HG03196 (cell line): ENCODE results near the gene TBX1.

Experiments
- ATAC-seq: cut with Tn5 transposase; IDR thresholded peaks from one replicate; pipeline ENCODE4 v1.9.1; 2021; ENCODE audit not compliant: unreplicated experiment

TBX1 gene

DNA sequence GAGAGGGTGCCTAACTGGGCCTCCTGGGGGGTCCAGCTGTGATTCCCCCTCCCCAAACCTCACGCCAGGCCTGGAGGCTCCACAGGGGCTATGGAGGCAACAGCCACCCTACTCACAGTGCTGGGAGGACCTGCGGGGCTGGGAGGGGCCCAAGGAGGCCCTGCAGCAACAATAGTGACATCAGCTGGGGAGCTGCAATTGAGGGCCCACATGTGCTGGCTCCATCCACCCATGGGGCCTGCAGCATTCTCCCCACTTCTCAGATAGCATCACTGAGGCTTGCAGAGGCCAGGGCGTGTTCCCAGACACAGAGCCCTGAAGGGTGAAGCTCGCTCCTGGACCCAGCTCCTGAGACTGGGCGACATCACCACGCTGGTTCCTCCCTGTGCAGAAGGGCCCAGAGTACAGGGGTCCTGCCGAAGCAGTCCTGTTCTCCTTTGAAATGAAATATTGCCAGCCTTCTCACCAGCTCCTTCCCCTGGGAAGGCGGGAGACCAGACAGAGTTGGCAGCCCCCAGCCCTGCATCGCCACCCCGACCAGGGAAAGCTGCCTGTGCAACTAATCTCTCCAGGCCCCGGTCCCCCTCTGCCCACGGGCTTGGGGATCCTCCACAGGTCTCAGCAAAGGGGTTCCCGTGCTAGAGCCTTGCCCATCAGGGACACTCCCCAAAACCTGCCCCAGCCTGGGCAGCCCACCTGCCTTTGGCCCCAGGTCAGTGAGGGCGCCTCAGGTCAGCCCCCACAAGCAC lies 8.9 kb upstream of the TBX1 start:
- ATAC-seq = no peak

- no peak for ATAC-seq
Observed at GRCh38 chr22:19753090-19753842, 7.3 kb upstream of the TBX1 start.

DNA sequence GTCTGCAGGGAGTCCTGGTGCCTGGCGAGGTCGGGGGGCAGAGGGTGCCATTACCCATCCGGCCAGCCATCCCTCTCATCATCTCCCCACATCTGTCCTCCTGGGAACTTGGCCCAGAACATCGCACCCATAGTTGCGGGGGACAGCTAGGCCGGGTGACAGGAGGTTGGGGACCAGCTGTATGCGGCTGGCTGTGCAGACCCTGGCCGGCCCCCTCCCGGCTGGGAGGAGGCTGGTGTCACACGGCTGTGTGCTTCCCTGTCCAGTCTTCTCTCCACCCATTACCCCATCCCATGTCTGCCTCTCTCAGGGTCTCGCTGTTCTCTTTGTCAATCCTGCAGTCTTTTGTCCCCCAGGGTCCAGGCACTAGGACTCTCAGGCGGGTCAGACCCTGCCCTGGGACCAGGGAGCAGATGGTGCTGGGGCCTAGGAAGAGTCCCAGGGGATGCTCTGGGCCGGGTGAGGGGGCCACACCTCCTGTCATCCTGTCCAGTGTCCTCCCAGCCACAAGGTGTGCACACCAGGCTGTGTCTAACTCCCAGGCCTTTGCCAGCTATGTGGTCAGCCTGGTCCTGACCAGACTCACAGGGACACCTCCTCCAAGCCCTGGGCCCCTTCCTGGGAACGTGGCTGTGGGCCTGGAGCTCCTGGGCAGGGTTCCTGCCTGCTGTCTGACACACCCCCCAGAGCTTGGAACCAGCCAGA lies 6.4 kb upstream of the TBX1 start:
- no peak for ATAC-seq

DNA sequence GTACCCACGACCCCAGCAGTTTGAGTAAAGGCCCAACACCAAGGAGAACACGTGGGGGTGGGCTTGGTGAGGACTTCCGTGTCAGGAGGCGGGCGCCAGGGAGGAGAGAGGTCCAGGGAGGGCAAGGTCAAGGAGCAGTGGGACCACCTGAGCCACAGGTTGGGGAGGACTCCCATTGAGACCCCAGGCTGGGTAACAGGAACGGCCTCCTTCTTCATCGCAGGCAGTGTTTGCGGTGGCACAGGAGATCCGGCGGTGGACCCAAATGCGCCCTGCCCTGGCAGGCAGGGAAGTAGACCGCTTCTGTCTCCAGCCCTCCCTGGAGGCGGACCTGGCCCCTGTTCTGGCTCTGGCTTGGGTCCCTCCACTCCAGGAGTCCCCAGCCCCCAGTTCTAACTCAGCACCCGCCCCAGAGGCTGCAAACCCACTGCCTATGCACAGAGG lies 5.9 kb upstream of the TBX1 start:
- ATAC-seq = no peak

DNA sequence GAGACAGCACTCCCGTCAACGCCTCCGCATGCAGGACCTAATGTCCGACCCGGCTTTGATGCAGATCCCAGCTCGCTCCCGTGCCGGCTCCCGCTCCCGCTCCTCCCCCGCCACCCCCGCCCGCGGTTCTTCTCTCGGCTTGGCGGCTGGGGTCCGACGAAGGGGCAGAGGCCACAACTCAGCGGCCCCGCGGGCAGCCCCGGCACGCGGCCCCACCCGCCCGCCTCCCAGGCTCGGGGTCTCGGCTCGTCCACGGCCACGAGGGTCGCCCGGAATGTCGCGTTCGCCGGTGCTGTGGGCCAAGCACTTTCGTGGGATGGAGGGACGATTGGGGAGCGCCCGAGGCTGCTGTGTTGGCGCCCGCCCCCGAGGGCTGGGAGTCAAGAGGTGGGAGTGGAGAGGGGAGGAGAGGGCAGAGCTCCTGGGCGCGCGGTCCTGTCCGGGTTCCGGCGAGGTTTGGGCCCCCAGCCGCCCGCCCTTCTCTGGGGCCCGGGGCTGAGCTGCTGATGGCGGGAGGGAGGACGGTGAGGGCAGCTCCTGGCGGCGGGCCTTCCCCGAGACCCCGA lies 5.3 kb upstream of the TBX1 start:
- no peak for ATAC-seq

GRCh38 chr22:19755722-19756287 lies 4.8 kb upstream of the TBX1 start:
- ATAC-seq = no peak

GRCh38 chr22:19756288-19757128 lies 4.1 kb upstream of the TBX1 start:
- ATAC-seq = no peak

DNA sequence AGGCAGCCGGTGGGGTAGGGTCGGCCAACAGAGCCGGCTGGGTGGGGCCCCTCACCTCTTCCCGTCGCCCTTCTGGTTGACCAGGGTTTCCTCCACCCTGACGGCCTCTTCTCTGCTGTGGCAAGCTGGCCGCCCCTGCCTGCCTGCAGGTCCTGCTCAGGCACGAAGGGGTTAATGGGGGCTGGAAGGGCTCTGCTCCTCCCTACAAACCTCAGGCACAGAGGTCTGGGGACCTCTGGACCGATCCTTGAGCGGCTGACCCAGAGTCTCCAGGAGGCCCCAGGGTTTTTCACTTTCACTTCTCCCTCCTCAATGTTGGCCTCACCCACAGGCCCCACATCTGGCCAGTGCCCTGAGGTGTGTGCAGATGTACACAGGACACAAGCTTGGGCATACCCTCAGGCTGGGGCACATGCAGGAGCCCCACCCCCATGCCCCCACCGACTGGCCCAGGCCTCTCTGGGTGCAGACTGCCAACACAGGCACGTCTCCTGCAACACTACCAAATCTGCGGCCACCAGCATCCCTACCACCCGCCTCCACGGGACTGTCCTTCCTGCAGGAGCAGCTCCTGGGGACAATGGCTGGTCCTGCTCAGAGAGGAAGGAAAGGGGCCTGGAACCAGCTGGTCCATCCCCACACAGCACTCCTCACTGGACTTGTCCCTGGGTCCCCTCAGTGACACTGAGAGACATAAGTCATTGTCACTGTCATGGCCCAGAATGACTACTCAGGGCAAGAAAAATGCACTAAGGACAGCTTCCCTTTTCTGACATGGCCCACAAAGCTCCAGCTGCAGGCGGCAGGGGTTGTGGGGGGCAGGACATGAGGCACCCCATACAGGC lies 3.2 kb upstream of the TBX1 start:
- no peak for ATAC-seq

- no peak for ATAC-seq
Observed at GRCh38 chr22:19757985-19758895, 2.3 kb upstream of the TBX1 start.

DNA sequence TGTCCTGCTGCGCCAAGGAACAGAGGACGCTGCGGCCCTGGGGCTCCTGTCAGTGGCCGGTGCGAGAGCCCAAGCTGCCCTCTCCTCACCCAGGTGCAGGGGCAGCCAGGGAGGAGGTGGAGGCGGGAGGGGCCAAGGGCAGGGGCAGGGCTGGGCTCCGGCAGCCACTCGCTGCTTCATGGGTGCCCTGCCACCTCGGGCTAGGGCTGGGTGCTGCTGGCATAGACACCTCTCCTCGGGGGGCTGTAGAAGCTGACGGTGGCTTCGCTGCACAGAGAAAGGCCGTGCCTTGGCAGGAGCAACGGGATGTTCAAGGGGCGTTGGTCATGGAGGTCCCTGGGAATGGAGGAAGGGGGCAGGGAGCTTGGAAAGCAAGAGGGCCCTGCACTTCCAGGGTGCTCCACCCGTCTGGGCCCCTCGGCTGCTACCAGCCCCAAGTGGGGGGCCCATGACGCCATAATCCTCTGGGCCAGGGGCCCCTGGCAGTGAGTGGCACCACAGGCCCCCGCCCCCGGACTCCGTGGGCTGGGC lies 1.6 kb upstream of the TBX1 start:
- ATAC-seq = no peak

DNA sequence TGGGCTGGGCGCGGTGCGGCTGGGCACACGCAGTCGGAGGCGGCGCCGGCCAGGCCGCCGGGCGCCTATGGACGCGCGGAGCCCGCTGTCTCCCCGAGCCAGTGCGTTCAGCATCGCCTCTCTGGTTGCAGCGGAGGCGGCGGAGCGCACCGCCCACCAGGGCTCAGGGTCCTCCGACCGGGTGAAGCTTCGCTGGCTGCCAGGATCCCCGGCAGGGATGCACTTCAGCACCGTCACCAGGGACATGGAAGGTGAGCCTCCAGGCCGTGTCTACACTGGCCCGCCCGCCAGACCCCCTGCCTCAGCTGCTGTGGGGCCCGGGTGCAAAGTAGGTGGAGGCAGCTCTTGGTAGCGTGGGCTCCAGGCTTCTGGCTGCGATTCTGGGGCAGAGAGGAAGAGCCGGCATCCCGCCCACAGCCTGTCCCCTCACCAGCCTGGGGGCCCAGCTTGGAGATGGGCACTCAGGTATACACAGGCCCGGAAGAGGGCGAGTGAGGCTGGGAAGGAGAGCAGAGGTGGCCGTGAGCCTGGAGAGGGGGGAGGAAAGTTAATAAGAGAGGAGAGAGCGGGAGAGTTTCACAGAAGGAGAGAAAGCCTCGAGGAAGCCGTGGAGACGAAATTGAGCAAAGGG lies 1.0 kb upstream of the TBX1 start:
- ATAC-seq = no peak

DNA sequence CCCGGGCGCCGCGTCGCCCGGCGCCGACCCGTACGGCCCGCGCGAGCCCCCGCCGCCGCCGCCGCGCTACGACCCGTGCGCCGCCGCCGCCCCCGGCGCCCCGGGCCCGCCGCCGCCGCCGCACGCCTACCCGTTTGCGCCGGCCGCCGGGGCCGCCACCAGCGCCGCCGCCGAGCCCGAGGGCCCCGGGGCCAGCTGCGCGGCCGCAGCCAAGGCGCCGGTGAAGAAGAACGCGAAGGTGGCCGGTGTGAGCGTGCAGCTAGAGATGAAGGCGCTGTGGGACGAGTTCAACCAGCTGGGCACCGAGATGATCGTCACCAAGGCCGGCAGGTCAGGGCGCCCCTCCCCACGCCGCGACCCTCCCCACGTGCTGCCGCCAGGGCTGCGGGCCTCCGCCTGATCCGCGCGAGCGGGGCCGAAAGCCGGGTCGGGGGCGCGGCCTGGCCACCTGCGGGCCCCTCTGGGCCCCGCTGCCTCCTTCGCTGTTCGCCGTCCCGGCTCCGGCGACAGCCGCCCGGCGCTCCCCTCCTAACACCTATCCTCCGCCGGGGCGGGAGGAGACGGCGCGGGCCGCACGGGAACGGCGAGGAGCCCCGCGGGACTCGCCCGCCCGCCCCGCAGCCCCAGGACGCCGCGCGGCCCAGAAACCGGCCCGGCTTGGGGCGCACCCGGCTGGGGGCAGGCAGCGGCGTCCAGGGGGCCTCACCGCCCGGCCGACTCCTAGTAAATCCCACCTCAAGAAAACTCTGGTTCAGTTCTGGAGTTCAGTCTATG lies 560 bp downstream of the TBX1 start:
- no peak for ATAC-seq

DNA sequence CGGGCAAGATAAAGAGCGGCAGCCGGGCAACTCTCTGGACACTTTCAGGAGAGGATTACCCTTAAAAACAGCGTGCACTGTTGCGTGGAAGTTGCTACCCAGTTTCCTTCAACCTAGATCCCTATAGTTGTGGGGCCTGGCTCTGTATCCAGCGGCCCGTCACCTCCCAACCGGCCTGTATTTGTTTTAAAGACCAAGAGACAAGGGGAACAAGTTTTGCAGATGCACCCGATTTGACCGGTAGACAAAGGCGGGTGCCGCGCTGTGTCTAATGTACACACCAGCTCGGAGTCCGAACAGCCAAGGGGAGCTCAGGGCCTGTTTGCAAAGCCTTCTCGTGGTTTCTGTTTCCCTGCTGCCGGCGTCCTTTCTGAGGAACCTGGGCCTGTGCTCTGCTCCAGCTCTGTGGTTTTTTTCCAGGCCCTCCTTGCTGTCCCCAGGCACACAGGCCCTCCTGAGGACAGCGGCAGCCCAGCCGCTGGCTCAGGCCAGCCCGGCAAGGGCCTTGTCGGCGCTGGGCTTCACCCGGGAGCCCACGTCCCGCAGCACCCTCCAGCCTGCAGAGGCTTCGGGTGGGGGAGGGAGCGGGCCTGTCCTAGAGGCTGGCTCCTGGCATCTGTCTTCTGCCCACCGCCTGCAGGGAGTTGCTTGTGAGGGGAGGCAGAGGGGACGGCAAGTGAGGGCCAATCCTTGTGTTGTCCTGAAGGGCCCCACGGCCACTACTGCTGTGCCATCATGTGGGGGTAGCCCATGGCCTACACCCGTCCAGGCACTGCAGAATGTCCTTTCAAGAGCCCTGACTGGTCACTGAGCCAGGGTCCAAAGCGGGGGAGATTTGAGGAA lies 1.4 kb downstream of the TBX1 start:
- no peak for ATAC-seq

DNA sequence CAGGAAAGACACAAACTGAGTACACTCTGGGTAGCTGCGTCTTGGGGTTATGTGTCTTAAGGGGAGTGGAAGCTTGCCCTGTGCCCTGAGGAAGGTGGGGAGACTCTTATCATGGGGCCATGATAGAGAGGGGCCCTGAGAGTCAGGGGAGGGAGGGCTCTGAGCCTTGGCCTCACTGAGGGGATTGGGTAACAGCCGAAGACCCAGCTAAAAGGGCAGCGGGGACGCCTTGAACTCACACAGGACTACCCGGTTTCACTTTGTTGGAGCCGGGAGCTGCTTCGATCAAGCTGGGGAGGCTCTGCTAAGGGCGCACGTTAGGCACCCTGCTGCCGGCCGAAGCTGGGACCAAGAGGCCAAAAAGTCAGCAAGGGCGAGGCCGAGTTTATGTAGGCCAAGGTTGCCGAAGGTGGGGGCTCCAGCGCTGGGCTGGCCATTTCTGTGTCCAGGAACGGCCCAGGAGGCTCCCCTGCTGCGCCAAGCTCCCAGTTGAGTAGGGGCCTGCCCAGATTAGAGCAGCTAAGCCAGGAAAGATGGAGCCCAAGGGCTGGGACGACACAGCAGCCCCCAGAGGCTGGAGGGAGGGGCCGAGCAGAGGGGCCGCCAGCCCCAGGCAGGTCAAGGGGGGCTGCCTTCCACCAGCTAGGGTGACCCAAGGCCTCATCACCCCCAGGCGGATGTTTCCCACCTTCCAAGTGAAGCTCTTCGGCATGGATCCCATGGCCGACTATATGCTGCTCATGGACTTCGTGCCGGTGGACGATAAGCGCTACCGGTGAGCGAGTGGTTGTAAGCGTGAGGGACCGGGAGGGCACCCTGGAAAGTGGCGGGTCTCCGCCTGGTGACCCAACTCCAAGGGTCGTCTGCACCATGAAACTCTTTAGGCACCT lies 2.2 kb downstream of the TBX1 start:
- ATAC-seq = no peak
